Vagina (tissue), 2 donors: Measurements from ENCODE around the gene SPRR1A.

Experiments
- POLR2A ChIP-seq, 2 donors: fragments of 450-650 bp; IDR thresholded peaks; one replicate each; pipeline ENCODE4 v1.6.1; 2017; ENCODE audit warnings: antibody characterized with exemption in 2 of 2, mild to moderate bottlenecking in 2 of 2, moderate library complexity in 2 of 2
- TF ChIP-seq, protein P1 (sequence below), 3 experiments: fragments of 450-650 bp in 2 of 3; fragments of 200-600 bp in 1 of 3; sonication (generic) in 1 of 3; IDR thresholded peaks; one replicate each; pipeline ENCODE4 v1.5.1; 2017 to 2019; ENCODE audit warnings: antibody characterized with exemption in 3 of 3, mild to moderate bottlenecking in 2 of 3, moderate library complexity in 2 of 3

DNA sequence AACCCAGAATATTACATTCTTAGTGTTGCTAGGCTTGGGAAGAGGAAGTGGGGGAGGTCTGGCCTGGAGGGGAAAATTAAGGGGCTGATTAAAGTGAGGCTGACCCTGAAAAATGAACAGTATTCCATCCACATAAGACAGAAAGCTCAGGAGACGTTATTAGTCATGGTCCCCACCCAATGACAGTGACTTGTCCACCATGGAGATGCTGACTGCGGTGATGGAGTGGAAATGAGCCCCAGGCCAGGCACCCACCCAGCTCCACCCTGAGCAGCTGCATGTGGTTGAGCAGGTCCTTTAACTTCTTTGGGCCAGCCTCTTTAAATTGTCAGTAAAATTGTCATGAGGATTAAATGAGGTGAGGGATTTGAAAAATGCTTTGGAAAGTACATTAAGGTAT is 14.8 kb upstream of the SPRR1A start:
- TF ChIP-seq POLR2A (IDR thresholded peaks at IDR 0.05) = no peak
- TF ChIP-seq, protein P1, sequence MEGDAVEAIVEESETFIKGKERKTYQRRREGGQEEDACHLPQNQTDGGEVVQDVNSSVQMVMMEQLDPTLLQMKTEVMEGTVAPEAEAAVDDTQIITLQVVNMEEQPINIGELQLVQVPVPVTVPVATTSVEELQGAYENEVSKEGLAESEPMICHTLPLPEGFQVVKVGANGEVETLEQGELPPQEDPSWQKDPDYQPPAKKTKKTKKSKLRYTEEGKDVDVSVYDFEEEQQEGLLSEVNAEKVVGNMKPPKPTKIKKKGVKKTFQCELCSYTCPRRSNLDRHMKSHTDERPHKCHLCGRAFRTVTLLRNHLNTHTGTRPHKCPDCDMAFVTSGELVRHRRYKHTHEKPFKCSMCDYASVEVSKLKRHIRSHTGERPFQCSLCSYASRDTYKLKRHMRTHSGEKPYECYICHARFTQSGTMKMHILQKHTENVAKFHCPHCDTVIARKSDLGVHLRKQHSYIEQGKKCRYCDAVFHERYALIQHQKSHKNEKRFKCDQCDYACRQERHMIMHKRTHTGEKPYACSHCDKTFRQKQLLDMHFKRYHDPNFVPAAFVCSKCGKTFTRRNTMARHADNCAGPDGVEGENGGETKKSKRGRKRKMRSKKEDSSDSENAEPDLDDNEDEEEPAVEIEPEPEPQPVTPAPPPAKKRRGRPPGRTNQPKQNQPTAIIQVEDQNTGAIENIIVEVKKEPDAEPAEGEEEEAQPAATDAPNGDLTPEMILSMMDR (IDR thresholded peaks at IDR 0.05) = no peak
